ENCODE results near the gene COPG2. TPM values are rescaled to one million over a fixed set of nuclear protein-coding genes. Genes with fewer than 3 reads are reported as not detected.
"Not testable (repeated sequence)": the region's sequence is repeated elsewhere in the genome, so short reads cannot be mapped to it uniquely, and the experiment has no call there.

The COPG2 gene
- total and polyA plus RNA-seq, 2 donors (not counting 3 experiments of a cell fraction or from before 2014, with no cell fraction given) = 9.4 to 11.6 TPM

GRCh38 chr7:130543487-130544010 lies 125.0 kb downstream of the COPG2 start:
- TF ChIP-seq CTCF (IDR thresholded peaks at IDR 0.05; ENCODE audit: extremely low read depth in 1 of 2, insufficient read depth in 1 of 2, low read depth in 1 of 2, low read length in 2 of 2) = no peak
- no peak for TF ChIP-seq EZH2 (IDR thresholded peaks at IDR 0.05; ENCODE audit: borderline replicate concordance, low read depth, low read length, severe bottlenecking)
- no peak for TF ChIP-seq POLR2AphosphoS5 (IDR thresholded peaks at IDR 0.05; ENCODE audit: insufficient read depth, low read depth, low read length)
- no peak for TF ChIP-seq MYC (IDR thresholded peaks at IDR 0.05; ENCODE audit: low read depth, low read length)
- no peak for TF ChIP-seq JUN (IDR thresholded peaks at IDR 0.05; ENCODE audit: borderline replicate concordance, insufficient read depth, insufficient read length, low read depth)
- no peak for TF ChIP-seq GATA2 (IDR thresholded peaks at IDR 0.05; ENCODE audit: insufficient read depth, insufficient read length, low read depth, low read length)
- CTCF ChIA-PET = no interaction called here
- no peak overlapping the region for H3K4me2 ChIP-seq (ENCODE audit: insufficient read depth, low read length)

GRCh38 chr7:130542297-130542696 lies 126.3 kb downstream of the COPG2 start:
- intact Hi-C loops (cut with micrococcal nuclease); H3K27me3 ChIP-seq (ENCODE audit: control insufficient read depth in 2 of 2, insufficient read depth in 2 of 2, low read length in 2 of 2); H3K9me1 ChIP-seq (replicated peaks; ENCODE audit: control insufficient read depth, extremely low read depth, insufficient read depth, low read length); H3K79me2 ChIP-seq (ENCODE audit: control insufficient read depth, insufficient read depth, low read length); H3K4me3 ChIP-seq (replicated peaks in 1 of 3; ENCODE audit: insufficient read depth in 1 of 3, low read depth in 1 of 3, low read length in 3 of 3); FAIRE-seq; BruUV-seq (replicated peaks); H3K36me3 ChIP-seq (ENCODE audit: control insufficient read depth in 2 of 2, extremely low read depth in 1 of 2, insufficient read depth in 2 of 2, low read length in 2 of 2); H2AFZ ChIP-seq (ENCODE audit: low read depth, low read length); H3K9ac ChIP-seq (replicated peaks; ENCODE audit: extremely low read depth, insufficient read depth, low read length); H3K4me2 ChIP-seq (ENCODE audit: insufficient read depth, low read length); POLR2A ChIA-PET; H4K20me1 ChIP-seq (replicated peaks; ENCODE audit: control insufficient read depth, extremely low read depth, insufficient read depth, low read length); H3K4me1 ChIP-seq (ENCODE audit: control insufficient read depth, extremely low read depth, insufficient read depth, low read length); dilution Hi-C loops (cut with MboI; ENCODE audit: extremely low pct_ligation_motif_present, low sequenced_read_pairs); H3K27ac ChIP-seq (ENCODE audit: insufficient read depth, low read depth, low read length); H3K9me3 ChIP-seq (replicated peaks; ENCODE audit: control insufficient read depth, insufficient read depth, low read length); CTCF ChIA-PET; DNase-seq (ENCODE audit: low read depth, low spot score): not testable (repeated sequence)

More at GRCh38 chr7:130543487-130544010, 125.0 kb downstream of the COPG2 start:
- H3K4me1 ChIP-seq (ENCODE audit: control insufficient read depth, extremely low read depth, insufficient read depth, low read length) = no peaks in the 10 kb centered on the region
- POLR2A ChIA-PET = no interaction called here
- dilution Hi-C loops (cut with MboI; ENCODE audit: extremely low pct_ligation_motif_present, low sequenced_read_pairs) = no loop called here
- no peak overlapping the region for H3K27ac ChIP-seq (ENCODE audit: insufficient read depth, low read depth, low read length)
- intact Hi-C loops (cut with micrococcal nuclease) = no loop called here
- BruUV-seq (replicated peaks) = no TSS peak
- H3K9me1 ChIP-seq (replicated peaks; ENCODE audit: control insufficient read depth, extremely low read depth, insufficient read depth, low read length) = no peaks in the 10 kb centered on the region
- DNase-seq (ENCODE audit: low read depth, low spot score) (no peak), FAIRE-seq (no peak)
- H3K79me2 ChIP-seq (ENCODE audit: control insufficient read depth, insufficient read depth, low read length) = no peaks in the 10 kb centered on the region
- H2AFZ ChIP-seq (ENCODE audit: low read depth, low read length) = no peak overlapping the region
- no peaks in the 10 kb centered on the region for H4K20me1 ChIP-seq (replicated peaks; ENCODE audit: control insufficient read depth, extremely low read depth, insufficient read depth, low read length)
- H3K9me3 ChIP-seq (replicated peaks; ENCODE audit: control insufficient read depth, insufficient read depth, low read length) = no peaks in the 10 kb centered on the region
- no peaks in the 10 kb centered on the region for H3K27me3 ChIP-seq (ENCODE audit: control insufficient read depth in 2 of 2, insufficient read depth in 2 of 2, low read length in 2 of 2)
- H3K36me3 ChIP-seq (ENCODE audit: control insufficient read depth in 2 of 2, extremely low read depth in 1 of 2, insufficient read depth in 2 of 2, low read length in 2 of 2) = no peaks in the 10 kb centered on the region
- no peak overlapping the region for H3K9ac ChIP-seq (replicated peaks; ENCODE audit: extremely low read depth, insufficient read depth, low read length)
- H3K4me3 ChIP-seq (replicated peaks in 1 of 3; ENCODE audit: insufficient read depth in 1 of 3, low read depth in 1 of 3, low read length in 3 of 3) = no peak overlapping the region

GRCh38 chr7:130541287-130541686 lies 127.3 kb downstream of the COPG2 start:
- H2AFZ ChIP-seq (ENCODE audit: low read depth, low read length); H3K9ac ChIP-seq (replicated peaks; ENCODE audit: extremely low read depth, insufficient read depth, low read length); DNase-seq (ENCODE audit: low read depth, low spot score); H3K9me3 ChIP-seq (replicated peaks; ENCODE audit: control insufficient read depth, insufficient read depth, low read length); H3K4me2 ChIP-seq (ENCODE audit: insufficient read depth, low read length); H3K4me1 ChIP-seq (ENCODE audit: control insufficient read depth, extremely low read depth, insufficient read depth, low read length); H3K36me3 ChIP-seq (ENCODE audit: control insufficient read depth in 2 of 2, extremely low read depth in 1 of 2, insufficient read depth in 2 of 2, low read length in 2 of 2); H3K27me3 ChIP-seq (ENCODE audit: control insufficient read depth in 2 of 2, insufficient read depth in 2 of 2, low read length in 2 of 2); dilution Hi-C loops (cut with MboI; ENCODE audit: extremely low pct_ligation_motif_present, low sequenced_read_pairs); BruUV-seq (replicated peaks); H3K4me3 ChIP-seq (replicated peaks in 1 of 3; ENCODE audit: insufficient read depth in 1 of 3, low read depth in 1 of 3, low read length in 3 of 3); CTCF ChIA-PET; H3K79me2 ChIP-seq (ENCODE audit: control insufficient read depth, insufficient read depth, low read length); H3K27ac ChIP-seq (ENCODE audit: insufficient read depth, low read depth, low read length); H3K9me1 ChIP-seq (replicated peaks; ENCODE audit: control insufficient read depth, extremely low read depth, insufficient read depth, low read length); FAIRE-seq; POLR2A ChIA-PET; intact Hi-C loops (cut with micrococcal nuclease); H4K20me1 ChIP-seq (replicated peaks; ENCODE audit: control insufficient read depth, extremely low read depth, insufficient read depth, low read length): not testable (repeated sequence)
